SK-N-SH (cell line): ENCODE results near the gene RNF157.

Source experiments
- EZH2phosphoT487 ChIP-seq: fragments of 200-600 bp; sonication (generic); IDR thresholded peaks from 2 replicates; pipeline ENCODE4 v1.6.1; 2017; ENCODE audit warnings: low read depth, mixed run types, mild to moderate bottlenecking, antibody characterized with exemption, moderate library complexity, borderline replicate concordance
- POLR2AphosphoS5 ChIP-seq: IDR thresholded peaks from 2 replicates; pipeline ENCODE4 v1.6.1; 2012; ENCODE audit warnings: low read depth, low read length
- SIN3A ChIP-seq: IDR thresholded peaks from 2 replicates; pipeline ENCODE4 v1.6.1; 2012; ENCODE audit warnings: low read depth, mild to moderate bottlenecking, low read length, moderate library complexity, borderline replicate concordance
- TF ChIP-seq, protein P1 (sequence below): fragments of 200-600 bp; sonication (generic); IDR thresholded peaks from 2 replicates; pipeline ENCODE4 v1.6.1; 2017; ENCODE audit warnings: antibody characterized with exemption, mild to moderate bottlenecking, moderate library complexity
- TF ChIP-seq, protein P2 (sequence below): IDR thresholded peaks from 2 replicates; pipeline ENCODE4 v1.6.1; 2012; ENCODE audit warnings: mild to moderate bottlenecking, low read depth, low read length, moderate library complexity

DNA sequence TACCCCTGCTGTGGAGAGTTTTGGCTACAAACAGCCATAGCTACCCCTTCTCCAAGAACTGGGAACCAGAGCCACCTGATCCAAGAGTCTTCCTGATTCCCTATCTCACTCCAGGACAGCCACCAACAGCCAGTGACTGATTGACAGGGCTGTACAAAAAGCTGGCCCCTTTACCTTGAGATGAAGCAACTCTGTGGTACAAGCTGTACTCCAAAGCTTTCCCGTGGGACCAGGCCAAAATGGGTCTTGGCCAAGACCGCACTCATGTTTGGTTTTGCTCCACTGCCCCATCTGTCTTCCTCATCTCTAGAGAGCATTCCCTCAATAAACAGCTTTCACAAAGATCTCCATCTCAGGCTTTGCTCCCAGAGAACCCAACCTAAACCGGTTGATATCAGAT, 43.6 kb downstream of the RNF157 start:
- TF ChIP-seq, protein P1, sequence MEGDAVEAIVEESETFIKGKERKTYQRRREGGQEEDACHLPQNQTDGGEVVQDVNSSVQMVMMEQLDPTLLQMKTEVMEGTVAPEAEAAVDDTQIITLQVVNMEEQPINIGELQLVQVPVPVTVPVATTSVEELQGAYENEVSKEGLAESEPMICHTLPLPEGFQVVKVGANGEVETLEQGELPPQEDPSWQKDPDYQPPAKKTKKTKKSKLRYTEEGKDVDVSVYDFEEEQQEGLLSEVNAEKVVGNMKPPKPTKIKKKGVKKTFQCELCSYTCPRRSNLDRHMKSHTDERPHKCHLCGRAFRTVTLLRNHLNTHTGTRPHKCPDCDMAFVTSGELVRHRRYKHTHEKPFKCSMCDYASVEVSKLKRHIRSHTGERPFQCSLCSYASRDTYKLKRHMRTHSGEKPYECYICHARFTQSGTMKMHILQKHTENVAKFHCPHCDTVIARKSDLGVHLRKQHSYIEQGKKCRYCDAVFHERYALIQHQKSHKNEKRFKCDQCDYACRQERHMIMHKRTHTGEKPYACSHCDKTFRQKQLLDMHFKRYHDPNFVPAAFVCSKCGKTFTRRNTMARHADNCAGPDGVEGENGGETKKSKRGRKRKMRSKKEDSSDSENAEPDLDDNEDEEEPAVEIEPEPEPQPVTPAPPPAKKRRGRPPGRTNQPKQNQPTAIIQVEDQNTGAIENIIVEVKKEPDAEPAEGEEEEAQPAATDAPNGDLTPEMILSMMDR: no peak
- TF ChIP-seq EZH2phosphoT487: no peak
- TF ChIP-seq POLR2AphosphoS5: no peak
- no peak for TF ChIP-seq SIN3A
- TF ChIP-seq, protein P2, sequence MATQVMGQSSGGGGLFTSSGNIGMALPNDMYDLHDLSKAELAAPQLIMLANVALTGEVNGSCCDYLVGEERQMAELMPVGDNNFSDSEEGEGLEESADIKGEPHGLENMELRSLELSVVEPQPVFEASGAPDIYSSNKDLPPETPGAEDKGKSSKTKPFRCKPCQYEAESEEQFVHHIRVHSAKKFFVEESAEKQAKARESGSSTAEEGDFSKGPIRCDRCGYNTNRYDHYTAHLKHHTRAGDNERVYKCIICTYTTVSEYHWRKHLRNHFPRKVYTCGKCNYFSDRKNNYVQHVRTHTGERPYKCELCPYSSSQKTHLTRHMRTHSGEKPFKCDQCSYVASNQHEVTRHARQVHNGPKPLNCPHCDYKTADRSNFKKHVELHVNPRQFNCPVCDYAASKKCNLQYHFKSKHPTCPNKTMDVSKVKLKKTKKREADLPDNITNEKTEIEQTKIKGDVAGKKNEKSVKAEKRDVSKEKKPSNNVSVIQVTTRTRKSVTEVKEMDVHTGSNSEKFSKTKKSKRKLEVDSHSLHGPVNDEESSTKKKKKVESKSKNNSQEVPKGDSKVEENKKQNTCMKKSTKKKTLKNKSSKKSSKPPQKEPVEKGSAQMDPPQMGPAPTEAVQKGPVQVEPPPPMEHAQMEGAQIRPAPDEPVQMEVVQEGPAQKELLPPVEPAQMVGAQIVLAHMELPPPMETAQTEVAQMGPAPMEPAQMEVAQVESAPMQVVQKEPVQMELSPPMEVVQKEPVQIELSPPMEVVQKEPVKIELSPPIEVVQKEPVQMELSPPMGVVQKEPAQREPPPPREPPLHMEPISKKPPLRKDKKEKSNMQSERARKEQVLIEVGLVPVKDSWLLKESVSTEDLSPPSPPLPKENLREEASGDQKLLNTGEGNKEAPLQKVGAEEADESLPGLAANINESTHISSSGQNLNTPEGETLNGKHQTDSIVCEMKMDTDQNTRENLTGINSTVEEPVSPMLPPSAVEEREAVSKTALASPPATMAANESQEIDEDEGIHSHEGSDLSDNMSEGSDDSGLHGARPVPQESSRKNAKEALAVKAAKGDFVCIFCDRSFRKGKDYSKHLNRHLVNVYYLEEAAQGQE: no peak
